Ovary (tissue), 3 donors: ENCODE measurements around the gene PAX6.

ENCODE experiments used
- POLR2A ChIP-seq: fragments of 450-650 bp; IDR thresholded peaks from one replicate; pipeline ENCODE4 v1.6.1; 2017; ENCODE audit warnings: antibody characterized with exemption, mild to moderate bottlenecking, moderate library complexity
- TF ChIP-seq, protein P1 (sequence below), 3 donors: fragments of 450-650 bp in 2 of 3; fragments of 200-600 bp in 1 of 3; IDR thresholded peaks; one replicate each; pipeline versions ENCODE4 v1.5.1 to v1.8.0; 2016 to 2022; ENCODE audit warnings: antibody characterized with exemption in 3 of 3, mild to moderate bottlenecking in 1 of 3
- donor health status: DM: no; HTN: no; CAD: no.

DNA sequence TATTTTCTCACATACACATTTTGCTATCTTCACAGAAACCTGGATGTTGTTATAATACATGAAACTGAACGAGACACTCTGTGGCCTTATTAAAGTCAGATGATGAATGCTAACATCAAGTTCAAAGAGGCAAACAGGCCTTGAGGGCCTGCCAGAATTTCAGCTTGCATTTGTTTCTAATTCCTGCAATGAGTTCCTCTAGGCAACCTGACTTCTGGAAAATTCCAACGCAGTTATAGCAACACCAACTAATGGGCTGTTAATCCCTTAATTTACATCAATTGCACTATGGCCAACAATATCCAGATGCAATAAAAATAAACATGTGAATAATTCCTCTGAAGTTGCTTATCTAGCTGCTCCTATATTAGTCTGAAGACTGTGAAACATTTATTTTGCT is 19.1 kb downstream of the PAX6 start:
- TF ChIP-seq, protein P1, sequence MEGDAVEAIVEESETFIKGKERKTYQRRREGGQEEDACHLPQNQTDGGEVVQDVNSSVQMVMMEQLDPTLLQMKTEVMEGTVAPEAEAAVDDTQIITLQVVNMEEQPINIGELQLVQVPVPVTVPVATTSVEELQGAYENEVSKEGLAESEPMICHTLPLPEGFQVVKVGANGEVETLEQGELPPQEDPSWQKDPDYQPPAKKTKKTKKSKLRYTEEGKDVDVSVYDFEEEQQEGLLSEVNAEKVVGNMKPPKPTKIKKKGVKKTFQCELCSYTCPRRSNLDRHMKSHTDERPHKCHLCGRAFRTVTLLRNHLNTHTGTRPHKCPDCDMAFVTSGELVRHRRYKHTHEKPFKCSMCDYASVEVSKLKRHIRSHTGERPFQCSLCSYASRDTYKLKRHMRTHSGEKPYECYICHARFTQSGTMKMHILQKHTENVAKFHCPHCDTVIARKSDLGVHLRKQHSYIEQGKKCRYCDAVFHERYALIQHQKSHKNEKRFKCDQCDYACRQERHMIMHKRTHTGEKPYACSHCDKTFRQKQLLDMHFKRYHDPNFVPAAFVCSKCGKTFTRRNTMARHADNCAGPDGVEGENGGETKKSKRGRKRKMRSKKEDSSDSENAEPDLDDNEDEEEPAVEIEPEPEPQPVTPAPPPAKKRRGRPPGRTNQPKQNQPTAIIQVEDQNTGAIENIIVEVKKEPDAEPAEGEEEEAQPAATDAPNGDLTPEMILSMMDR (IDR thresholded peaks at IDR 0.05) = no peak
- no peak for TF ChIP-seq POLR2A
